HG02870 (cell line): ENCODE data around the gene RIPK1.
"Not testable (repeated sequence)": the region's sequence is repeated elsewhere in the genome, so short reads cannot be mapped to it uniquely, and the experiment has no call there.

Source experiments
- ATAC-seq: cut with Tn5 transposase; IDR thresholded peaks from one replicate; pipeline ENCODE4 v1.9.1; 2021; ENCODE audit warnings: mild to moderate bottlenecking, moderate library complexity; ENCODE audit not compliant: unreplicated experiment

Gene RIPK1

DNA sequence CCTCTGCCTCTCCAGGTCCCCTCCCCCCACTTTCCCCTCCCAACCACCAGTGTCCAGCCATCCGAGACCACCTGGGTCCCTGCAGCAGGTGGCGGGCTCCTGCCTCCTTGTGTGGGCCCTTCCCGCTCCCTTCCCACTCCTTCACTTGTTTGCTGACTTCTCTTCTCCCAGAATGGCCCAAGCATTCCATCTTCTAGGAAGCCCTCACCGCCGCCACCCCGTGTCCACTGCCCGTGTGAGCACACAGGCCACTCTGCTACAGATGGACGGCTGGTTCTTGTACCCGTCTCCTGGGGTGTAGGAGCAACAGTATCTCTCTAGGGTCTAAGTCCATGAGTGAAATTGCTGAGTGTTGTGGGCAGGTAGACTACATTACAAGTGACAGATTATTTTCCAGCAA lies 65.2 kb downstream of the RIPK1 start:
- no peak for ATAC-seq

DNA sequence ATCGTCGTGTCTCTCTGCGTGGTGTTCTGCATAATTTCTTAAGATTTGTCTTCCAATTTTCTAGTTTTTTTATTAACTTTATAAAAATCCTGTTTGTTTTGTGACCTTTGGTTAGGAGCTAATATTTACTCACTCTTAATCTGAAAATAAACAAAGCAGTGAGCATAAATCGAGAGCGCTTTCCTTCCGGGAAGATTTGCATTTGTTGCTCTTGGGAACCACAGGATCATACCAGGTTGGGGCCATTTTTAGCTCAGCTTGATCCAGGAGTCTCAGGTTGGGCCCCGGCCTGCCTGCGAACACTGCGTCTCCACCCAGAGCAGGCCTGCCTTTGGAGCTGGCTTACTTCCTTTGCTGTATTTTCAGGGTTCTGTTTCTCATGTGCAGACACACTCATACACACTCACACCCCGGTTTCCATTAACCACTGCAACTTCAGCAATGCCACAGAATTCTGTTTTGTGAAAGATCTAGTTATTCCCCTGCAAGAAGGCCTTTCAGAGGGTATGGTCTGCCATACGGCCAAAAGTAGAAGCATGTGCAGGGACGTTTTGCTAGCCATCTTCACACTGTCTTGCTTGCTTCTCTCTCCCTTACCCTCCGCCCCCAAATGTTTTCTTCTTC lies 67.5 kb downstream of the RIPK1 start:
- ATAC-seq = no peak

DNA sequence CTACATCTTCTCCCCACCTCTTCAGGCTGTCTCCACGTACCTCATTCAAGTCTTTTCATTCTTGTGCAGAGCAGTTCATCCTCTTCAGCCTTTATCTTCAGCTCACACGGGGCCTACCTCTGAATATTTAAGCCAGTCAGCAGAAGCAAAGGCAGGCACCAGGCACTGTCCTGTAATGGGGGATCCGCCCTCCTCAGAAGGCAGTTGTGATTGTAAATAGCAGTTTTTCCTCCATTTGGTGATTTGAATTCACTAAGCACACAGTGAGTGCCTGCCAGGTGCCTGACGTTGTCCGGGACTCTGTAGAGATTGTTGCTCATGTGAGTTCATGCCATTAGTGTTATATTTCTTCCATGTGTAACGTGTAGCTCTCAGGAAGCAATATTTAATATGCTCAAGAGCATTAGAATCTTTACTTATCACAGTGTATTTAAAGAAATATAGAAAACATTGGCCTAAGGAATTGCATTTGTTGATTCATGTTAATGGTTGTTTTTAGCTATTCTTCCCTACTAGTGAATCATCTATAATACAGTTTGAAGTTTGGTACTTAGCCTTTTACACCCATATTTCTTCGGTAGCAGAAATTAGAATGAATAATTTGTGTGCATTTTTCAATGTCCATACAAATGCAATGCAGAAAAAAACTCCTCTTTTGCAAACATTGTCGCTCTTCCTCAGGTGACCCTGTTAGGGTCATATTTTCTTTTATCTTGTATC lies 68.2 kb downstream of the RIPK1 start:
- ATAC-seq = no peak

DNA sequence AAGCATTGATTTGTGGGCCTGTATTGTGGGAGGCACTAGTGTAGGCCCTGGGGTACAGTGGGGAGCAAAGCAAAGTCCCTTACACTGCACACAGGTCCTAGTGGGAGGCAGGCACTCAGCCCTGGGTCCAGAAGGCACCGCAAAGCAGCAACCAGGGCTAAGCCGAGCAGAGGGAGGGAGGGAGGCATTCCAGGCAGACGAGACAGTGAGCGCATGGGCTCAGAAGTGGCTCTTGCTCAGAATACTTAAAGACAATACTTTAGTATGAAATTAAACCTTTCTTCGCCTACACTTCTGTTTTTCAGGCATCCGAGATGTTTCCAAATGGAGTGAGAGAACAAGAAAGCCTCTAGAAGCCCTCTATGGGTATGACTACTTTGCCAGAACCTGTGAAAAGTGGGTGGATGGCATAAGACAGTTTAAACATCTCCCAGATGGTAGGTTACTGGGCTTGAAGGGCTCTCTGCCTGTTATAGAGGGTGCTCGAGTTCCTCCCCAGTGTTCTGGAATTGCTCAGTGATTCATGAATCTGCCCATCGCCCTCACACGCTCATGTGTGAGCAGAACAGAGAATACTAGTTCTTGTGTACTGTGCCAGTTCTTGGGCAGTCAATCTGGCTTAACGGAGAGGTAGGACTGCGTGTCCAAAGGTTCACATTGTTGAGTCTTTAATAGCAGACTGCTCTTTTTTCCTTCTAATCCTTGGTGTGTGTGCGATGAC lies 68.9 kb downstream of the RIPK1 start:
- no peak for ATAC-seq

DNA sequence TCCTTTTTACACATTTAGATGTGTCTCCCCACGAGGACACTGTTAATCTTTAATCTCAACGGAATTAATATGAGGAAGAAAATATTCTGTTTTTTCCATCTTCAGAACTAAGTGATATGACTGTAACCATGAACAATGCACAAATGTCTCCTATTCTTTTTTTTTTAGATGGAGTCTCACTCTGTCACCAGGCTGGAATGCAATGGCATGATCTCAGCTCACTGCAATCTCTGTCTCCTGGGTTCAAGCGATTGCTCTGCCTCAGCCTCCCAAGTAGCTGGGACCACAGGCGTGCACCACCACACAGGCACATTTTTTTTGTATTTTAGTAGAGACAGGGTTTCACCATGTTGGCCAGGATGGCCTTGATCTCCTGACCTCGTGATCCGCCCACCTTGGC lies 69.6 kb downstream of the RIPK1 start:
- ATAC-seq = not testable (repeated sequence)

DNA sequence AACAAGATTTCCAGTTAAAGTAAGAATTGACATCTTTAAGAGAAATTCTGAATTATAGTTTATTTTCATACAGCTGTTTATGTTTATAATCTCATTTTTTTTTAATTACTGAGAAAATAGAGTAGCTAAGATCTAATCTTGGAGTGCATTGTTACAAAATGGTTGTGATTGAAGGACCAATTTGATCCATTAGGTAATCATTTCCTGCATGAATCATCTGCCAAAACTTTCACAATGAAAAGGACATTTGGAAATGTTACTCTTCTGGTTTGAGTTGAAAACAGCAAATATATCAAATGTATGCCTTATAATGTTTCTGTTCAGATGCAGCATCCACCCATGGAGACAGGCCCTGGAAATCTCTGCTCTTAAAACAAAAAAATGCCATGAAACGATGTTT lies 70.0 kb downstream of the RIPK1 start:
- no peak for ATAC-seq

DNA sequence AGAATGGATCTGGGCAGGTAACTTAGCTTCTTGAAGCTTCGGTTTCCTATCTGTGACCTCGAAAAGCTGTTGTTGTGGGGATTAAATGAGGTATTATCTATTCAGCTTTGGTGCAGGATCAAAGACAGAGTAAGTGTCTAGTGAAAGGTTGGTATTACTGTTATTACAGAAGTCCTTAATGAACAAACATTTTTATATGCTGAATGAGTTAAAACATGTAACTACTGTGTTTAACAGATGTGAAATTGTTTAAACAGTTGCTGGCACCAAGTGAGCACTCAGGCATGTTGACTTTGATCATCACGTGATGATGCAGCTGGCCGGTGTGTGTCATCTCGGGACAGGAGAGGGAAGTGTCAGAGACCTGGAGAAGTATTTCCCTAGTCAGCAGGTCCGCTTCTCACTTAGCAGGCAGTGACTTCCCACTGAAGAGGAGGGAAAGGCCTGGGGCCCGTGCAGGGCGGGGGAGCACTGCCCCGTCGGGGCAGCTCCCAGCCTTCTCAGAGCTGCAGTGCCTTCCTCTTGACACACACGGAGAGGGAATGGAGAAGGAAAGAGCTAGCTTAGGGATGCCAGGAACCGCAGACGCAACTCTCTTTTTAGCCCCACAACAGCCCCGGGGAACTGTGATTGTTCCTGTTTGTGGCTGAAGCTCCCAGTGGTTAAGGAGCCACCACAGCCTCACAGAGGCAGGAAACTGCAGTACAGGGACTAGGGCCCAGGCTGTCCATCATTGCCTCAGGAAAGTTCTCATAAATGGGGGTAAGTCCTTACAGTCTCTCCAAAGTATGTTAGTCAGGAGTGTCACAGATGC lies 71.0 kb downstream of the RIPK1 start:
- no peak for ATAC-seq

DNA sequence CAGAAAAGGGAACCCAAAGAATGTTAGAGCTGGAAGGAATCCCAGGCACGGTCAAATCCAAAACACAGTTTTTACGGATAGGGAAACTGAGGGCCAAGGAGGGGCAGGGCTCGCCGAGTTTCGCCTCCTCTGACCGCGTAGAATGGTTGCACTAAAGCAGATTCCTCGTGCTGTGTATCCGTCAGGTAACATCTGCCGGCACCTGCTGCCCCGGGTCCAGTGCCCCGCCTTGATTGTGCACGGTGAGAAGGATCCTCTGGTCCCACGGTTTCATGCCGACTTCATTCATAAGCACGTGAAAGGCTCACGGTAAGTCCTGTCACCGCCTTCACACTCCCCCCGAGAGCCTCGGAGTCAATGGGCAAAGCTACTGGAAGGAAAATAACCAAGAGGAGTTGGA lies 71.9 kb downstream of the RIPK1 start:
- ATAC-seq = no peak

DNA sequence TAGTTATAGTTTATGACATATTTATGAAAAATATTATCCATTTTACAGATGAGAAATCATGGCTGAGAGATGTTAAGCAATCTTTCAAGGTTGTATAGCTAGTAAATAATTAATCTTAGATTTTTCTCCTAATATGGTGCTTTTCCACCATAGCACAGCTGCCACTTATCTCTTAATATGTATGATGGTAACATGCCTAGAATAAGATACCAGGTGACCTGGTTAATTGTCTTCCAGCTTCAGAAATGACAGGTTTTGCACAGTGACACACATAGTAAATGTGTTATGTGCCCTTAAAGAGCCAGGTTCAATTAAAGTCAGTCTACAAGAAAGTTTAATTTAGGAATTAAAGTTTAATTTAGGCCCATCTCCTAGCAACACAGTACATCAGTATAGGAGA lies 74.2 kb downstream of the RIPK1 start:
- no peak for ATAC-seq

DNA sequence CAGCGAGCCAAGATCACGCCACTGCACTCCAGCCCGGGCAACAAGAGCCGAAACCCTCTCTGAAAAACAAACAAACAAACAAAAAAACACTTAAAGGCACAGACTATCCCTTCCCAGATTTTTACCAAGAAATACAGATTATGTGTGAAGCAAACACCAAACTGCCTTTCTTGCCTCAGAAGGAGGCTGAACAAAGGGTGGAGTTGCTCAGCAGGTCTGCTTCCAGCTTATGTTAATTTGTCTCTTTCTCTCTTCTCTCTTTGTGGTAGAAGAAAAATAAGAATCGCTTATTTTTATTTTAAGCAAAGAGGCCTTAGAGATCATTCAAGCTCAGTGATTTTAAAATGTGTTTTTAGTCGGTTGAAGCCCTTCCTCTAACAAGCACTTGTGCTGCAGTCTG lies 74.9 kb downstream of the RIPK1 start:
- no peak for ATAC-seq

DNA sequence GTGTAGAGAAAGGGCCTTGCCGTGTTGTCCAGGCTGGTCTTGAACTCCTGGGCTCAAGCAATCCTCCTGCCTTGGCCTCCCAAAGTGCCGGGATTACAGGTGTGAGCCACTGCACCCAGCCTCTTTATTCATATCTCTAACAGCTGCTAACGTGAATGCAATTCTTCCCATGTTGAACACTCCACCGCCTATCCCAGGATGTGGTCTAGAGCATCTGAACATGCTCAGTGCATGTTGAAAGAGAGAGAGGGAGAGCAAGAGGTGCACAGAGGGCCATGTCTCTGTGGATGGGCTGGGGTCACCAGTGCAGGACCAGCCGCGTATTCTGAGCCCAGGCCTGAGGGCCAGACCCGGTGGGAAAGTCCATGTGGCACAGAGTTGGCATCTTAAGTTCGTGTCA lies 76.3 kb downstream of the RIPK1 start:
- ATAC-seq = no peak

DNA sequence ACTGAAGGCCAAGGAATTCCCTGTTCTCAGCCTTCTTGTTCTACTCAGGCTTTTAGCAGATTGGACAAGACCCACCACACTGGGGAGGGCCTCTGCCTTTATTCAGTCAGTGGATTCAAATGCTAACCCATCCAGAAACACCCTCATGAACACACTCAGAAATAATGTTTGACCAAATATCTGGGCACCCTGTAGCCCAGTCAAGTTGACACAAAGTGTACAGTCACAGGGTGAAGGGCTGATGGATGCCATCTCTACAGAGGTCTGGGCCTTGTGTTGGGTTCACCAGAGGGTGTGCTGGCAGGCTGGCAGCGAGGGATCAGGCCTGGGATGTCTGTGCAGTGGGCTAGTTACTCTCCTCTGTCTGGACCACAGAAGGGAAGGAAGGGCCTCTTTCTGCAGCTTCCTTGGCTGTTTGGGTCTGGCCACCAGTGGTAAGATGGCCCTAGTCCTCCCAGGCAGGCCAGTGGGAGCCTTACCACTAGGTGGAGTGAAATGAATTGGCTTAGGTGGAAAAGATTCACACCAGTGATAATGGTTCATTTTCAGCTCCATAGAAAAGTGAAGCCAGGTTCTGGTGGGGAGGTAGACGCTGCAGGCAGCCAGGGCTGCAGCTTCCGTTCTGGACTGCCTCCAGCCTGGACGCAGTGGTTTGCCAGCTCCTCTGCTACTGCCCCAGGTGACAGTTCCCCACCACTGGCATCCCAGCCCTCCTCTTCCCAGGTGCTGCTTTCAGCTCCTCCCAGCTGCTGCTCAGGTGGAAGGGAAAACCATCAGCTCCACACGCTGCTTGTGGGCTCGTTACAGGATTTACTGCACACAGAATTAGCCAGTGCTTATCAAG lies 79.8 kb downstream of the RIPK1 start:
- ATAC-seq = no peak

DNA sequence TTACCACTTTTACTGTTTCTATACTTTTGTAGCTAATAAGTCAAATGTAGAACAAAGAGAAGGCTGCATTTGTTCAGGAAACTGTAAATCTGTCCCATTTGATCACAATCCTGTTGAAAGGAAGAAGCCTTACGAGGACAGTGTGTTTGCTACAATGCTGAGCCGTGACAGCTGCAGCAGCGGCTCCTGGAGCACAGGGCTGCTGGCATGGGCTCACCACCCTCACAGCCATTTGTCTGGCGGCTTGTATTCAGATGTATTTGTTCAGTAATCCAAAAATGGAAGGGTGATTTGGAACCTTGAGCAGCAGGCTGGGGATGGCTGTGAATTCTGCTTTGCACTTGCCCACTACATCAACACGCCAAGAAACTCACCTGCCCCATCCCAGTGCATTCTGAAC lies 83.4 kb downstream of the RIPK1 start:
- ATAC-seq = no peak

DNA sequence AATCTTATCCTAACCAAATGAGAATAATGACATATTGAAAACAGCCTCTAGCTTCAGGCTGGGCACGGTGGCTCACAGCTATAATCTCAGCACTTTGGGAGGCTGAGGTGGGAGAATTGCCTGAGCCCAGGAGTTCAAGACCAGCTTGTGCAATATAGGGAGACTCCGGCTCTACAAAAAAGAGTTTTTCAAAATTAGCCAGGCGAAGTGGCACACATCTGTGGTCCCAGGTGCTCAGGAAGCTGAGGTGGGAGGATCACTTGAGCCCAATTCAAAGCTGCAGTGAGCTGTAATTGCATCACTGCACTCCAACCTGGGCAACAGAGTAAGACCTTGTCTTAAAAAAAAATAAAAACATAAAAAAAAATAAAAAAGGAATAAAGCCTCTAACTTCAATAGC lies 84.4 kb downstream of the RIPK1 start:
- ATAC-seq = no peak

DNA sequence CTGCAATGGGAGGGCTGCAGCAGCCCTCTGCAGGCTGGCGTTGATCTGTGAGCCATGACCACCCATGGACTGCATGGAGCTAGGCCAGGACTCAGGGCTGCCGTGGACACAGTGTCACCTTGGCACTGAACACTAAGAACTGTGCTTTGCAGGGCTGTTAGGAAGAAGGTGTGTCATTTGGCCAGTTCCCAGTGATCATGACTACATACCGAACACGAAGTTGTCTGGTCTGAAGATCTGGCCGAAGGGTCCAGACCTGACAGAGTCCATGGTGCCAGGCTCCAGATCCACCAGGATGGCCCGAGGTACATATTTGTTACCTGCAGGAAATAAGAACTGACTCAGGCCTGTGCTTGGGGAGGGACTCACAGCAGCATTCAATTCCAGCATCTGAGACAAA lies 87.1 kb downstream of the RIPK1 start:
- ATAC-seq = not testable (repeated sequence)

DNA sequence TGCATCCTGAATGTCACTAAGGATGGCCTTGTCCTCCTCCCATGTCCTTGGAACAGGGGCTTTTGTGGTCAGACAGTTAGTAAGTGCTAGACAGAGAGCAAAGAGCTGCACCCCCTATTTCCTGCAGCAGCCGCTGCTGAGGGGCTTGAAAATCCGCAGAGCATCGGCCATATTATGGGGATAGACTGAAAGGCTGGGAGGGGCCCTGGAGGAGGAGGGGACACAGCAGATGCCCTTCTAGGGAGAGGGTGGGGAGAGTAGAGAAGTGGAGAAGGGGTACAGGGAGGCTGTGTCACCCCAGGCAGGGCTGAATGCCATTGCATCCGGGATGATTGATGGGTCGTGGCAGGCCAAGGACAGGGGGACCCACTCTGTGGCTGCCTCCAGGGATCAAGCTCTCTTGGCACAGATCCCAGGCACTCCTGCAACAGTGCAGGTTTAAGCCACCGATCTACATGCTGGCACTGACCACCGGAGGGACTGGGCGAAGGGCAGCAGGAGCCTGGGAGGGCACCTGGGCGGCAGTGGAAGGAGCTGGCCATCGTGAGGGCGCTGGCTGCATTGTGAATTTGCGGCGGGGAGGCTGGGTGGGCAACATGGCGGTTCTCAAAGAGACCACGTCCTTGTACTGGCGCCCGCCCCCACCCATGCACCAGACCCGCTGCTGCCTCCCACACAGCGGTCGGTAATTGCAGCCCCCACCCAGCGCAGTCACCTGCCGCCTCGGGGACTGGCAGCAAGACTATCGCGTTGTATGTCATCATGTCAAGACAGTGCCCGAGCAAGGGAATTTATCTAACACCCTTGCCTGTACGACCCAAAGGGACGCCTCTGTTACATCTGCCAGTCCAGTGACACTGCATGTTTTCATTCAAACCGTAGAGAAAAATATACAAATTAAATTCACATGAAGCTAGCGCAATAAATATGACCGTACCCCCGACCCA lies 88.2 kb downstream of the RIPK1 start:
- ATAC-seq = peak; percentile 10

DNA sequence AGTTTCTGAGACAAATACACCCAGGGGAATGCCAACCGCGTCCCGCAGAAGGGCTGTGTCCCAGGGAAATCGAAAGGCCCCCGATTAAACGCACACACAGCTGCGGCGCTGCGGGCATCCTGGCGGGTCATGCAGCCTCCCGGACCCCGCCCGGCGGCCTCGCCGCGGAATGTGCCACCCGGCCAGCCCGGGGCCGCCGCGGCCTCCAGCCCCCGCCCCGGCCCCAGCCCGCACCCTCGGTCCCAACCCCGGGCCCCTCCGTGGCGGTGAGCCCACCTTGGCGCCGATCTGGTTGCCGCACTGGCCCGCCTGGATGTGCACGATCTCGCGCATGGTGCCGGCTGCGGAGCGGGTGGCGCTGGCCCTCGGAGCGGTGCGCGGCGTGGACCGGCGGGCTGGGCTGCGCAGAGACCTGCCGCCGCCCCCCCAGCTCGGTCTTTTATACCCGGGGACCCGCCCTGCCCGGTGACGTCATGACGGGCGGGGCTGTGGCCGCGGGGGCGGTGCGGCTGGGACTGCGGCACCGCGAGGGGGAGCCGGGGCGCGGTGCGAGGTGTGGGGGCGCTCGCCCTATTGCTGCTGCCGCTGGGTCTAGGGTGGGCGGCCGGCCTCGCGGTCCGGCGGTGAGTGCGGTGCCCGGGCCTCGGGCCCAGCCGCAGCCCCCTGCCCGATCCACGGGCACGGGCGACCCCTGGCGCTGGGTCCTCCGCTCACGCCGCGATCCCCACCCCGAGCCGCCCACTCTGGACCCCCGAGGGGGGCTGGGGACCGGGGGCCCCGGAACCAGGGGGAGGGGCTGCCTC lies 89.0 kb downstream of the RIPK1 start, which contains the start of gene TUBB2A:
TUBB2A (minus strand) TSS at position 414 of the 803 bp plus-strand sequence; CDS start at position 333, 81 bp downstream.
- peak; percentile 63 for ATAC-seq
